ENCODE data around the gene LSM12.
"Not testable (repeated sequence)": the region's sequence is repeated elsewhere in the genome, so short reads cannot be mapped to it uniquely, and the experiment has no call there.

LSM12 gene

GRCh38 chr17:44038604-44039011, 27.9 kb downstream of the LSM12 start:
- H3K4me3 ChIP-seq (ENCODE audit: low read depth, low read length): no peak overlapping the region
- DNase-seq (ENCODE audit: low read depth): no peak
- TF ChIP-seq CTCF (IDR thresholded peaks at IDR 0.05; ENCODE audit: insufficient read depth, low read depth, low read length, missing control alignments): no peak

GRCh38 chr17:44037471-44037870, 29.0 kb downstream of the LSM12 start:
- DNase-seq (ENCODE audit: low read depth): no peak
- TF ChIP-seq CTCF (IDR thresholded peaks at IDR 0.05; ENCODE audit: insufficient read depth, low read depth, low read length, missing control alignments): no peak
- no peak overlapping the region for H3K4me3 ChIP-seq (ENCODE audit: low read depth, low read length)

- H3K4me3 ChIP-seq (ENCODE audit: low read depth, low read length); DNase-seq (ENCODE audit: low read depth): not testable (repeated sequence)
These were observed 31.8 kb downstream of the LSM12 start for GRCh38 chr17:44034688-44035087.

- DNase-seq (ENCODE audit: low read depth): no peak
- H3K4me3 ChIP-seq (ENCODE audit: low read depth, low read length): no peak overlapping the region
- no peak for TF ChIP-seq CTCF (IDR thresholded peaks at IDR 0.05; ENCODE audit: insufficient read depth, low read depth, low read length, missing control alignments)
These were observed 32.5 kb downstream of the LSM12 start for GRCh38 chr17:44033861-44034408.

- H3K4me3 ChIP-seq (ENCODE audit: low read depth, low read length): no peak overlapping the region
- DNase-seq (ENCODE audit: low read depth): no peak
- TF ChIP-seq CTCF (IDR thresholded peaks at IDR 0.05; ENCODE audit: insufficient read depth, low read depth, low read length, missing control alignments): no peak
These were observed 36.0 kb downstream of the LSM12 start for GRCh38 chr17:44030482-44030881.

- TF ChIP-seq CTCF (IDR thresholded peaks at IDR 0.05; ENCODE audit: insufficient read depth, low read depth, low read length, missing control alignments): no peak
- no peak overlapping the region for H3K4me3 ChIP-seq (ENCODE audit: low read depth, low read length)
- no peak for DNase-seq (ENCODE audit: low read depth)
These were observed 36.7 kb downstream of the LSM12 start for GRCh38 chr17:44029736-44030135.

- no peak for DNase-seq (ENCODE audit: low read depth)
- no peak for TF ChIP-seq CTCF (IDR thresholded peaks at IDR 0.05; ENCODE audit: insufficient read depth, low read depth, low read length, missing control alignments)
- no peak overlapping the region for H3K4me3 ChIP-seq (ENCODE audit: low read depth, low read length)
These were observed 41.6 kb downstream of the LSM12 start for GRCh38 chr17:44024853-44025252.
